Right lobe of liver (tissue), 6 donors: ENCODE results near the gene KCTD7. TPM values are rescaled to one million over a fixed set of nuclear protein-coding genes. Genes with fewer than 3 reads are reported as not detected.
"Not testable (repeated sequence)": the region's sequence is repeated elsewhere in the genome, so short reads cannot be mapped to it uniquely, and the experiment has no call there.

Experiments used
- ATAC-seq, 4 donors: fragments of 200-7000 bp; cut with Tn5 transposase; one replicate each; pipeline ENCODE4 v1.9.1; 2020; ENCODE audit warnings: mild to moderate bottlenecking in 4 of 4, moderate library complexity in 4 of 4
- DNase-seq, 3 donors: peaks; one replicate each; pipeline ENCODE4 v3.0.0-alpha.2; 2020
- H3K27ac ChIP-seq, 3 donors: fragments of 200-600 bp; one replicate each; pipeline ENCODE4 v1.8.0; 2022
- H3K27me3 ChIP-seq, 2 donors: fragments of 200-600 bp; one replicate each; pipeline ENCODE4 v1.8.0; 2022
- H3K36me3 ChIP-seq, 4 donors: fragments of 200-600 bp; sonication (generic) in 1 of 4; one replicate each; pipeline versions ENCODE4 v1.5.1 to v1.8.0; 2017 to 2022; ENCODE audit warnings: control low read depth in 1 of 4
- H3K4me1 ChIP-seq, 4 donors: fragments of 200-600 bp; sonication (generic) in 1 of 4; one replicate each; pipeline versions ENCODE4 v1.5.1 to v1.8.0; 2017 to 2022; ENCODE audit warnings: control low read depth in 1 of 4
- H3K4me3 ChIP-seq, 3 donors: fragments of 200-600 bp; one replicate each; pipeline ENCODE4 v1.8.0; 2022
- H3K9me3 ChIP-seq, 4 donors: fragments of 200-600 bp; sonication (generic) in 1 of 4; one replicate each; pipeline versions ENCODE4 v1.5.1 to v1.8.0; 2017 to 2022; ENCODE audit warnings: control low read depth in 1 of 4
- POLR2A ChIP-seq: fragments of 450-650 bp; IDR thresholded peaks from one replicate; pipeline ENCODE4 v1.6.1; 2017; ENCODE audit warnings: antibody characterized with exemption, mild to moderate bottlenecking
- WGBS: methylation state at CpG from one replicate; pipeline ENCODE4 v1.1.6; 2018; ENCODE audit warnings: low coverage, low lambda C conversion rate; ENCODE audit not compliant: insufficient coverage; ENCODE audit errors: missing lambda C conversion rate; 5-methylcytosine and 5-hydroxymethylcytosine counted together
- intact Hi-C, 2 donors: fragments of 100-400 bp; cut with DNase I; formaldehyde crosslinking; loops; one replicate each; pipeline versions ENCODE4 v1.11.2 to v1.14.1; 2022
- total RNA-seq, 6 experiments: library from RNA; depleted of rRNA in 2 of 6; stranded (reverse); fragments of >200 nt in 2 of 6; fragmentation: NEBNext Ultra II Directional in 3 of 6; extraction: Animal tissue kit (Norgen Biotek cat#: 25700) in 3 of 6; gene quantifications; one replicate each; pipeline versions ENCODE4 v1.1.0 to v1.2.4, GENCODE V29; 2016 to 2023
- TF ChIP-seq, protein P1 (sequence below), 4 donors: fragments of 200-600 bp in 3 of 4; fragments of 450-650 bp in 1 of 4; IDR thresholded peaks; one replicate each; pipeline versions ENCODE4 v1.5.1 to v1.8.0; 2016 to 2022; ENCODE audit warnings: antibody characterized with exemption in 4 of 4, mild to moderate bottlenecking in 2 of 4
- donor health status: DM: no; HTN: yes; CAD: no.
- donor health status: DM: no; HTN: no; CAD: no.
- donor health status: DM: no; HTN: no; CAD: no.
- donor health status: DM: no; HTN: yes; CAD: no.
- donor health status: DM: no; HTN: yes; CAD: no.

Gene KCTD7
- total RNA-seq, 6 experiments from 2014 or later: 1.4 to 5.7 (median 3.9) TPM

DNA sequence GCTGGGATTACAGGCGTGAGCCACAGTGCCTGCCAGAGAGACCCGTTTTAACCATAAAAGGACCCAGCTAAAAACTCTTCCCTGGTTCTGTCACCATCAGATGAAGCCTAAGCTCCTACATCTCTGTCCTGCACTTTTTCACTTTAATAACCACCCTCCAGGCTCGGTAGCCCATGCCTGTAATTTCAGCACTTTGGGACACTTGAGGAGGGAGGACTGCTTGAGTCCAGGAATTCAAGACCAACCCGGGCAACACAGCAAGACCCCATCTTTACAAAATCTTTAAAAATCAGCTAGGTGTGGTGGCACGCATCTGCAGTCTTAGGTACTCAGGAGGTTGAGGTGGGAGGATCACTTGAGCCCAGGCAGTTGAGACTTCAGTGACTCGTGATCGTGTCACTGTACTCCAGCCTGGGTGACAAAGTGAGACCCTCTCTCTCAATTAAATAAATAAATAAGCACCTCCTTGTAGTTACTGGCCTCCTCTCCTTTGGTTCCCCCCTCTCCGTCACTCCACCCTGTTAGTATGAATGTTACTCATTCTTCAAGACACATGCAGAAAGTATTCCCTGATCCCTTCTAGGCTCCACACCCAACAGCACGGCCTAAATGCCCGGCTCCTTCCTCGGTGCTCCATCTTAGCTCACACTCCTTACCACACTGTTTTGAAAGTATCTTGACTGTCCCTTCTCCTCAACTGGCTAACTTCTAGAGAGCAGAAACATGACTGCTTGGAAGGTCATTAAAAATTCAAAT, 38.2 kb upstream of the KCTD7 start:
- H3K27me3 ChIP-seq, H3K9me3 ChIP-seq, H3K27ac ChIP-seq, H3K36me3 ChIP-seq, ATAC-seq, DNase-seq, intact Hi-C loops: not testable (repeated sequence)
- 78% methylated on average over 7 of the region's 11 CpGs for WGBS
- Histone ChIP-seq H3K4me3 (peak overlapping the region in 1 of 3 donors; percentile 92), H3K4me1 (peaks cover 0 to 18% (median 1%) of the 10 kb centered on the region in 4 donors)

DNA sequence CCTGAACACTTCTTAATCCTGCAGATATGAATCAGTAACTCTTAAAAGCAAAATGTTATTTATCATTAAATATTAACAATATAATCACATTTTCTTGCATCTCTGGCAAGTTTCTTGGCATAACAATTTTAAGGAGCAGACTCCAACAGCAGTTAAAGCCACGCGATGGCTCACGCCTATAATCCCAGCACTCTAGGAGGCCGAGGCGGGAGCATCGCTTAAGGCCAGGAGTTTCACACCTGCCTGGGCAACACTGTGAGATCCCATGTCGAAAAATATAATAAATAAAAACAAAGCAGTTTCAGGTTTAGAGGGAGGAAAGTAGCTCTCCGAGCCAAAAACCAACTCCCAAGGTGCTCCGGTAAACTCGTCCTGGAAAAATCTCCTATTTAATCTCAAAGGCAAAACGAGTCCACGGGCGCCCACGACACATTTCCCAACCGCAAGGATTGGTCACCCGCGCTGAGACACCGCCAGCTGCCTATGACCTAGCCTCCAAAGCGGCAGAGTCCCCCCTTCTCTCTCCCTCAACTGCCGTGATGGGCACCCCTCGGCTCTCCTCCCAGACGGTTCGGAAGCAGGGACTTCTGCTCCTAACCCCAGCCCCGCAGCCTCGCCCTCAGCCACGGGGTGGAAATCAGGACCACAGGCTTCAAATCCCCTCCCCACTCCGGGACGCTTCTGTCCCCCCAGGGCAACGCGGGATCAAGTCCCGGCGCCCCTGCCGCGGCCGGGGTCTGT, 37.5 kb upstream of the KCTD7 start:
- ATAC-seq: peak; percentile 21 to 46 (median 26)
- H3K27me3 ChIP-seq, H3K9me3 ChIP-seq, DNase-seq, intact Hi-C loops, H3K36me3 ChIP-seq: not testable (repeated sequence)
- WGBS: 7% methylated on average over 34 of the region's 35 CpGs
- peak overlapping the region; percentile 81 to 95 (median 92) for H3K4me3 ChIP-seq
- H3K4me1 ChIP-seq: peaks cover 0 to 13% (median 0%) of the 10 kb centered on the region in 4 donors
- H3K27ac ChIP-seq: peak overlapping the region; percentile 62 to 93 (median 80)

DNA sequence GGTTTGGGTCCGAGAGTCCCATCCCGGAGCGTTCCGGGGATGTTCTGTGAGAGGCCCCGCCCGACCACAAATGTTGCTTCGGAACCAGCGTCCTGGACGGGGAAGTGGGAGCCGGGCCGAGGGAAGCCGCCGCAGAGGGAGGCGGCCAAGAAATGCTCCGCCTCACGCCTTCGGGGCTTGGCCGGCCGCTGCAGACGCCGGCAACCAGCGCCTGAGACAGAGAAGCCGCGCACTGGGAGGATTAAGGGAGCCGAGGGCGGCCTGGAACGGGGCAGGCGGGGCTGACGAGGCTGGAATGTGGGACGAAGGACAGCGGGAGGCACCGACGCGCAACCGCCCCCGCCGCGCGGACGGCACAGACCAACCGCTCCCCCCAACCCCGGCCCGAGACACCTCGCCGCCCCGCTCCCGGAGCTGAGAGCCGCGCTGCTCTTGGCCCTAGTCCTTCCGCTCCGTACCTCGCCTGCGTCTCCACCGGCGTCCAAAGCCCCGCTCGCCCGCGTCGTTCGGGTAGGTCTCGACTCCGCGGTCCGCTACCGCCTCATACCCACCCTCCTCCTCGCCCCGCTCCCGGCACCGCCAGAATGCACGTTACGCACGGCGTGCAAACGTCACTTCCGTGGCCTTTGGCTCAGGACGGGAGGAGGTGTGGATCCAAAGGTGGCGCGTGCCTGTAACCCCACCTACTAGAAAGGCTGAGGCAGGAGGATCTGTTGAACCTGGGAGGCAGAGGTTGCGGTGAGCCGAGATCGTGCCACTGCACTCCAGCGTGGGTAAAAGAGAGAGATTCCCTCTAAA, 36.7 kb upstream of the KCTD7 start:
- no peaks in the 10 kb centered on the region for H3K36me3 ChIP-seq
- peak; percentile 98 to 99 (median 98) for ATAC-seq
- intact Hi-C loops: no loop called here
- peaks cover 0 to 13% (median 0%) of the 10 kb centered on the region in 4 donors for H3K4me1 ChIP-seq
- no peaks in the 10 kb centered on the region for H3K27me3 ChIP-seq
- WGBS: 0% methylated on average over 37 of the region's 83 CpGs
- peak overlapping the region; percentile 81 to 95 (median 92) for H3K4me3 ChIP-seq
- H3K9me3 ChIP-seq: no peaks in the 10 kb centered on the region
- peak; percentile 94 to 96 (median 95) for DNase-seq
- H3K27ac ChIP-seq: peak overlapping the region; percentile 62 to 93 (median 80)
- TF ChIP-seq, protein P1, sequence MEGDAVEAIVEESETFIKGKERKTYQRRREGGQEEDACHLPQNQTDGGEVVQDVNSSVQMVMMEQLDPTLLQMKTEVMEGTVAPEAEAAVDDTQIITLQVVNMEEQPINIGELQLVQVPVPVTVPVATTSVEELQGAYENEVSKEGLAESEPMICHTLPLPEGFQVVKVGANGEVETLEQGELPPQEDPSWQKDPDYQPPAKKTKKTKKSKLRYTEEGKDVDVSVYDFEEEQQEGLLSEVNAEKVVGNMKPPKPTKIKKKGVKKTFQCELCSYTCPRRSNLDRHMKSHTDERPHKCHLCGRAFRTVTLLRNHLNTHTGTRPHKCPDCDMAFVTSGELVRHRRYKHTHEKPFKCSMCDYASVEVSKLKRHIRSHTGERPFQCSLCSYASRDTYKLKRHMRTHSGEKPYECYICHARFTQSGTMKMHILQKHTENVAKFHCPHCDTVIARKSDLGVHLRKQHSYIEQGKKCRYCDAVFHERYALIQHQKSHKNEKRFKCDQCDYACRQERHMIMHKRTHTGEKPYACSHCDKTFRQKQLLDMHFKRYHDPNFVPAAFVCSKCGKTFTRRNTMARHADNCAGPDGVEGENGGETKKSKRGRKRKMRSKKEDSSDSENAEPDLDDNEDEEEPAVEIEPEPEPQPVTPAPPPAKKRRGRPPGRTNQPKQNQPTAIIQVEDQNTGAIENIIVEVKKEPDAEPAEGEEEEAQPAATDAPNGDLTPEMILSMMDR (IDR thresholded peaks at IDR 0.05): no peak
- peak; percentile 88 for TF ChIP-seq POLR2A

DNA sequence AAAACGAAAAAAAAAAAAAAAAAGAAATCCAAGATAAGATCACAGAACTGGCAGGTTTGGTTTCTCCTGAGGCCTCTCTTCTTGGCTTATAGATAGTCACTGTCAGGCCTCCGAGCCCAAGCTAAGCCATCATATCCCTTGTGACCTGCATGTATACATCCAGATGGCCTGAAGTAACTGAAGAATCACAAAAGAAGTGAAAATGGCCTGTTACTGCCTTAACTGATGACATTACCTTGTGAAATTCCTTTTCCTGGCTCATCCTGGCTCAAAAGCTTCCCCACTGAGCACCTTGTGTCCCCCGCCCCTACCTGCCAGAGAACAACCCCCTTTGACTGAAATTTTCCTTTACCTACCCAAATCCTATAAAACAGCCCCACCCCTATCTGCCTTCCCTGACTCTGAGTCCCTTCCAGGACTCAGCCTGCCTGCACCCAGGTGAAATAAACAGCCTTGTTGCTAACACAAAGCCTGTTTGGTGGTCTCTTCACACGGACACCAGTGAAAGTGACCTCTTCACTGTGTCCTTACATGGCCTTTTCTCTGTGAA, 36.0 kb upstream of the KCTD7 start:
- Histone ChIP-seq H3K27ac (peak overlapping the region; percentile 62 to 93 (median 80)), H3K4me1 (peaks cover 0 to 13% (median 0%) of the 10 kb centered on the region in 4 donors), H3K4me3 (peak overlapping the region; percentile 81 to 95 (median 92))
- DNase-seq, H3K27me3 ChIP-seq, intact Hi-C loops, H3K36me3 ChIP-seq, H3K9me3 ChIP-seq: not testable (repeated sequence)
- WGBS: 31% methylated on average over 4 of the region's 4 CpGs
- ATAC-seq: peak in 1 of 4 donors; percentile 4

DNA sequence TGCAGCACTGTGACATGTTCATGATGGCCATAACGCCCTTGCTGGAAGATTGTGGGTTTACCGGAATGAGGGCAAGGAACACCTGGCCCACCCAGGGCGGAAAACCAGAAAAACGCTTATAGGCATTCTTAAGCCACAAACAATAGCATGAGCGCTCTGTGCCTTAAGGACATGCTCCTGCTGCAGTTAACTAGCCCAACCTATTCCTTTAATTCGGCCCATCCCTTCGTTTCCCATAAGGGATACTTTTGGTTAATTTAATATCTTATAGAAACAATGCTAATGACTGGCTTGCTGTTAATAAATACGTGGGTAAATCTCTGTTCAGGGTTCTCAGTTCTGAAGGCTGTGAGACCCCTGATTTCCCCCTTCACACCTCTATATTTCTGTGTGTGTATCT, 34.6 kb upstream of the KCTD7 start:
- DNase-seq, H3K9me3 ChIP-seq, H3K27ac ChIP-seq, H3K36me3 ChIP-seq, H3K4me3 ChIP-seq, H3K27me3 ChIP-seq, intact Hi-C loops, ATAC-seq: not testable (repeated sequence)
- 86% methylated on average over 6 of the region's 8 CpGs for WGBS
- H3K4me1 ChIP-seq: peaks cover 0 to 13% (median 0%) of the 10 kb centered on the region in 4 donors

DNA sequence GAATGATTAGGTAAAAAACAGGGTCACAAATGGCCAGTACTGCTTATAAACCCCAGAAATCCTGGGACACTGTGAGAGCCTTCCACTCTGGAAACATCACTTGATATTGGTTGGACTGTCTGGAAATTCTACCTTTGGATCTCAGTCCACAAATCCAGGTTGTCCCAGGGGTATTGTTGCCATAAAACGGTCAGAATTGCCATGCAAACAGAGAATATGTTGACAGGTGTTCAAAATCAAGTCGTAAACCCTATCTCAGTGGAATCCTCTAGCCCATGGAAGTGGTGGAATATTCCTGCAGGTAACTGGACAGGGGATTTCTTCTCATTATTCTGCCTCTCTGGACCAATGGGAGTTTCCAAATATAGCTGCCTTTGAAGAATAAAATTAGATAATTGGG, 31.2 kb upstream of the KCTD7 start:
- H3K27ac ChIP-seq: no peak overlapping the region
- H3K4me1 ChIP-seq: peaks cover 0 to 5% (median 0%) of the 10 kb centered on the region in 4 donors
- 29% methylated on average over 1 of the region's 2 CpGs for WGBS
- no peaks in the 10 kb centered on the region for H3K36me3 ChIP-seq
- no peak for TF ChIP-seq POLR2A
- TF ChIP-seq, protein P1 (IDR thresholded peaks at IDR 0.05): no peak
- ATAC-seq (no peak), DNase-seq (no peak)
- intact Hi-C loops: no loop called here
- H3K4me3 ChIP-seq: no peak overlapping the region
- H3K9me3 ChIP-seq: no peaks in the 10 kb centered on the region
- H3K27me3 ChIP-seq: no peaks in the 10 kb centered on the region
